Bronchial smooth muscle cell (primary cell): ENCODE data around the gene ZNF723. TPM values are rescaled to one million over a fixed set of nuclear protein-coding genes. Genes with fewer than 3 reads are reported as not detected.

Source experiments
- total RNA-seq: library from RNA; depleted of rRNA; stranded (reverse); fragments of >200 nt; gene quantifications from 2 replicates; pipeline ENCODE4 v1.2.1, GENCODE V29; 2014

ZNF723 gene
- total RNA-seq: not detected in 2 replicates

DNA sequence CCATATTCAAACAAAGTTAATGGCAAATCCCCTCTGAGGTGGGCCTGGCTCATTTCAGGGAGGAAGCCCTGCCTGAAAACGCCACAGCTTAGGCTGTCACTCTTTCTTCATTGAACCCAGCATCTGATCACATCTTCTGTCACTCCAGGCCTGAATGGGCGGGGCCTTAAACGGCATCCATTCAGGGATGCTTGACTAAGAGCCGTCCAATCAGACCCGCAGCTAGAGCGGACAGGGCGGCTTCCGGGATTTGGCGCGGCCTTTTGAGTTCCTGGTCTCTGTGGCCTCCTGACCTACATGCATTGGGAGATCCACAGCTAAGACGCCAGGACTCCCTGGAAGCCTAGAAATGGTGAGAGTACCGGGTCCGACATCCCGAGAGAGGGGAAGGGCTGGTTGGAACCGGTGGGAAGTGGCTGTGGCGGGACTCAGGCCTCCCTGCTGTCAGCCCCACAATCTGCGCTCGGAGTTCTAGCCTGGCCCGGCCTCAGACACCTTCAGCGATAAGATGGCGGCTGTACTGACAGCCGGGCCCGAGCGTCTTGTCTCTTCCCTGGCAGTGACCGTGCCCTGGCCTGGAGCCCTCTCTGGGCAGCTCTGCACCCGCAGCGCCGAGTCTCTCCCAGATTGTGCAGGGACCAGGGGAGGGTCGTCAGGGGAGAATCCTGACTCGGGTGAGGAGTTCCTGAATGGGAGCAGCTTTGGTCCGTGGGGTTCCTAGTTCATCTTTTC is at the start of gene ZNF723:
Gene ZNF723, plus strand, starts transcription at position 261 of the 732 bp plus-strand sequence. Its CDS starts 89 bp downstream, at position 350.

DNA sequence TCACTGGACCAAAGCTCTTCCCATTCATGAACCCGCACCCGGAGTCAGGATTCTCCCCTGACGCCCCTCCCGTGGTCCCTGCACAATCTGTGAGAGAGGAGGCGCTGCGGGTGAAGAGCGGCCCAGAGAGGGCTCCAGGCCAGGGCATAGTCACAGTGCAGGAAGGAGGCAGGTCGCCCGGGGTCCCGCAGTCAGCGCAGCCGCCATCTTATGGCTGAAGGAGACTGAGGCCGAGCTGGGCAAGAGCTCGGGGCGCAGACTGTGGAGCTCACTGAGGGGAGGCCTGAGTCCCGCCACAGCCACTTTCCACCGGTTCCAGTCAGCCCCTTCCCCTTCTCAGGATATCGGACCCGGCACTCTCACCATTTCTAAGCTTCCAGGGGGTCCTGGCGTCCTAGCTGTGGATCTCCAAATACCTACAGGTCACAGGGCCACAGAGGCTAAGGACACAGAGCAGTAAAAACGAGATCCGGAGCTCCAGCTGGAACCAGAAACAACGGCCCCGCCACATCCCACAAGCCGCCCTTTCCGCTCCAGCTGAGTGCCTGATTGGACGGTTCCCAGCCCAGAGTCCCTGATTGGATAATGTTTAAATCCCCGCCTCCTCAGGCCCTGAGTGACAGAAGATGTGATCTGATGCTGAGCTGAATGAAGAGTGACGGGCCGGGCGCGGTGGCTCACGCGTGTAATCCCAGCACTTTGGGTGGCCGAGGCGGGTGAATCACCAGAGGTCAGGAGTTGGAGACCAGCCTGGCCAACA is 48.3 kb upstream of the ZNF723 start, which contains the start of gene ZNF99:
Gene ZNF99, minus strand, starts transcription at position 501 of the 760 bp plus-strand sequence. Its CDS starts 135 bp downstream, at position 366.

Other genes starting within 250 kb of the ZNF723 start
- 0.16 TPM in 1 of 2 replicates, not detected in the other for gene ZNF492, start 198.0 kb upstream of the ZNF723 start, total RNA-seq
- gene ZNF99, start 48.1 kb upstream of the ZNF723 start, total RNA-seq: not detected in 2 replicates
- gene ZNF728, start 170.9 kb downstream of the ZNF723 start, total RNA-seq: 0.16 TPM in 1 of 2 replicates, not detected in the other